DOHH2 (cell line): ENCODE measurements around the gene TTLL3.

Experiments
- H3F3A ChIP-seq: fragments of 200-600 bp; sonication (generic), shearing (Covaris generic); 2 replicates; pipeline ENCODE4 v1.6.0; 2016; ENCODE audit warnings: antibody characterized with exemption, mild to moderate bottlenecking; ENCODE audit not compliant: control insufficient read depth, insufficient read depth
- H3K27ac ChIP-seq: fragments of 200-600 bp; sonication (generic); 2 replicates; pipeline ENCODE4 v1.5.1; 2014; ENCODE audit warnings: low read depth, mild to moderate bottlenecking, low read length, moderate library complexity
- H3K27me3 ChIP-seq: fragments of 200-600 bp; sonication (generic); 2 replicates; pipeline ENCODE4 v1.6.1; 2014; ENCODE audit warnings: mild to moderate bottlenecking, low read length, mixed read lengths; ENCODE audit not compliant: control insufficient read depth
- H3K36me3 ChIP-seq: fragments of 200-600 bp; sonication (generic); 2 replicates; pipeline ENCODE4 v1.6.1; 2014; ENCODE audit warnings: mild to moderate bottlenecking, low read length, moderate library complexity, mixed read lengths; ENCODE audit not compliant: control insufficient read depth
- H3K4me1 ChIP-seq: fragments of 200-600 bp; sonication (generic); 2 replicates; pipeline ENCODE4 v1.6.1; 2014; ENCODE audit warnings: mild to moderate bottlenecking, low read length, mixed read lengths; ENCODE audit not compliant: control insufficient read depth
- H3K4me2 ChIP-seq: fragments of 200-600 bp; sonication (generic); 2 replicates; pipeline ENCODE4 v1.6.0; 2014; ENCODE audit warnings: mild to moderate bottlenecking, low read length, moderate library complexity
- H3K4me3 ChIP-seq: fragments of 200-600 bp; sonication (generic); 2 replicates; pipeline ENCODE4 v1.5.1; 2014; ENCODE audit warnings: mild to moderate bottlenecking, low read length, mixed read lengths
- H3K79me2 ChIP-seq: fragments of 200-600 bp; sonication (generic); 2 replicates; pipeline ENCODE4 v1.6.1; 2014; ENCODE audit warnings: mild to moderate bottlenecking, low read length, mixed read lengths; ENCODE audit not compliant: control insufficient read depth
- H3K9me2 ChIP-seq: fragments of 200-600 bp; sonication (generic); replicated peaks from 2 replicates; pipeline ENCODE4 v1.6.1; 2014; ENCODE audit warnings: mild to moderate bottlenecking, low read length, mixed read lengths; ENCODE audit not compliant: control insufficient read depth
- H3K9me3 ChIP-seq: fragments of 200-600 bp; sonication (generic); 2 replicates; pipeline ENCODE4 v1.6.1; 2014; ENCODE audit warnings: antibody characterized with exemption, low read length, mixed read lengths; ENCODE audit not compliant: control insufficient read depth, insufficient read depth
- H4K20me1 ChIP-seq: fragments of 200-600 bp; sonication (generic); 2 replicates; pipeline ENCODE4 v1.6.0; 2014; ENCODE audit warnings: low read depth, mild to moderate bottlenecking, antibody characterized with exemption, low read length, moderate library complexity; ENCODE audit not compliant: control insufficient read depth, insufficient read depth
- EZH2phosphoT487 ChIP-seq: fragments of 200-600 bp; sonication (generic); IDR thresholded peaks from 2 replicates; pipeline ENCODE4 v1.6.1; 2017; ENCODE audit warnings: borderline replicate concordance, mild to moderate bottlenecking, antibody characterized with exemption, low read length, moderate library complexity, mixed read lengths
- TF ChIP-seq, protein P1 (sequence below): fragments of 200-600 bp; sonication (generic); IDR thresholded peaks from one replicate; pipeline ENCODE4 v1.5.1; 2014; ENCODE audit warnings: antibody characterized with exemption, mild to moderate bottlenecking, low read depth, low read length; ENCODE audit not compliant: poor library complexity, severe bottlenecking

The TTLL3 gene

DNA sequence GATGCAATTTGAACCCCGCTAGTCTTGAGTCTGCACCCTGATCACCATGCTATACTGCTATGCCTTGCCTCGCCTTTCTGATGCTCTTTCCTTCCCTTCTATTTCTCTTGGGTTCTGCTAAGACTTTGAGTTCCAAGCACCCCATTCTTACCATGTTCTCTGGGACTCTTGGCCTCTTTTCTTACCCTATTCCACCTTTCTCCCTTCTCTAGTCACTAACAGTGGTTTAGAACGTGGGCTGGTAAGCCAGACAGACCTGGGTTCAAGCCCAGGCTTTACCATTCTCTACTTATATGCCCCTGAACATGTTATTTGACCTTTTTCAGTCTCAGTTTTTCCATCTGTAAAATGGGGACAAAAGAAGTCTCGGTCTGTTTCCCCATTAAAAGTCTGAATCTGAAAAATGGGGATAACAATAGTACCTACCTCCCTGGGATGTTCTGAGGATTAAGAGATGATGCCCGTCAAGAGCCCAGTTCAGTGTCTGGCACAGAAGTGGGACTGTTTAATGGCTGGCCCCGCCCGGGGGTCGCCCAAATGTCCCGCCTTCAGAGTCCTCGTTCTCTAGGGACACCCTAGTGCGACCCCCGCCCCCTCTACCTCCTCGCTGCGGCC lies 18.2 kb upstream of the TTLL3 start:
- Histone ChIP-seq H3K79me2 (peaks cover 63% of the 10 kb centered on the region), H4K20me1 (peaks cover 16% of the 10 kb centered on the region), H3K27ac (peak overlapping the region; percentile 79), H3K36me3 (peaks cover 76% of the 10 kb centered on the region), H3K4me3 (peak overlapping the region; percentile 98), H3K4me2 (peak overlapping the region; percentile 82), H3K9me2 (no peaks in the 10 kb centered on the region), H3K4me1 (peaks cover 40% of the 10 kb centered on the region), H3F3A (peaks cover 29% of the 10 kb centered on the region), H3K9me3 (no peaks in the 10 kb centered on the region), H3K27me3 (no peaks in the 10 kb centered on the region)
- TF ChIP-seq, protein P1, sequence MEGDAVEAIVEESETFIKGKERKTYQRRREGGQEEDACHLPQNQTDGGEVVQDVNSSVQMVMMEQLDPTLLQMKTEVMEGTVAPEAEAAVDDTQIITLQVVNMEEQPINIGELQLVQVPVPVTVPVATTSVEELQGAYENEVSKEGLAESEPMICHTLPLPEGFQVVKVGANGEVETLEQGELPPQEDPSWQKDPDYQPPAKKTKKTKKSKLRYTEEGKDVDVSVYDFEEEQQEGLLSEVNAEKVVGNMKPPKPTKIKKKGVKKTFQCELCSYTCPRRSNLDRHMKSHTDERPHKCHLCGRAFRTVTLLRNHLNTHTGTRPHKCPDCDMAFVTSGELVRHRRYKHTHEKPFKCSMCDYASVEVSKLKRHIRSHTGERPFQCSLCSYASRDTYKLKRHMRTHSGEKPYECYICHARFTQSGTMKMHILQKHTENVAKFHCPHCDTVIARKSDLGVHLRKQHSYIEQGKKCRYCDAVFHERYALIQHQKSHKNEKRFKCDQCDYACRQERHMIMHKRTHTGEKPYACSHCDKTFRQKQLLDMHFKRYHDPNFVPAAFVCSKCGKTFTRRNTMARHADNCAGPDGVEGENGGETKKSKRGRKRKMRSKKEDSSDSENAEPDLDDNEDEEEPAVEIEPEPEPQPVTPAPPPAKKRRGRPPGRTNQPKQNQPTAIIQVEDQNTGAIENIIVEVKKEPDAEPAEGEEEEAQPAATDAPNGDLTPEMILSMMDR = no peak
- TF ChIP-seq EZH2phosphoT487 = no peak

DNA sequence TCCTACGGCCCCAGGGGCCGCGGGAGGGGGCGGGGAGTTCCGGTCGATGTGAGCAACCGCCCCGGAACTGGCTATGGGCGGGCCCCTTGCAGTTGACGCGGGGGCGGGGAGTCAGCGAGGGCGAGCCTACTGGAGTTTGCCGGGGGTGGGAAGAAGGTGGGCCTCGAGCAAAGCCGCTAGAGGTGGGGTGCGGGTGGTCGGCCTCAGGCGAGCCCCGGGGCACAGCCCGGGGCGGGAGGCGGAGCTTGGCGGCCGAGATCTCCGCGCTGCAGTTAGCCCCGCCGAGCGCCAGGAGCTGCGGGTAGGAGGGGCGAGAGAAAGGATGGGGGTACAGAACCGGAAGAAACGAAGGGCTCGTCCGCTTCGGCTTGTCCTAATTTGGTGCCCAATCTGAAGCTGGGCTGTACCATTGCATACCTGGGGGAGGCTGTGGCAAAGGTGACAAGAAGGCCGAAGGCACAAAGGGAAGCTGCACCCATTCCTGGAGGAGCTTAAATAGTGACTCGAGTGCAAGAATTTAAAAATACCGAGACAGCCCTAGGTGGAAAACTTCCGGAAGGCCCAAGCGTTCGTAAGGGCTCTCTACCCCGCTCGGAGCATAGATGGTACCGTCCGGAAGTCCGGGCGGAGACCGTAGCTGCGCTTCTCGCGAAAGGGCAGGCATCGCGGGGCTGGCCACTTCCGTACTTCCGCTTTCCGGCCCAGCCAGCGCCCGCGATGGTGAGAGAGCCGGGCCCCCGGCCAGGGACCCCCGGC lies 17.5 kb upstream of the TTLL3 start, which contains the start of the genes ARPC4 and TADA3:
Gene ARPC4, plus strand, starts transcription at position 678 of the 756 bp plus-strand sequence. Its CDS starts 40 bp downstream, at position 718.
Gene TADA3, minus strand, starts transcription at position 69 of the 756 bp plus-strand sequence. CDS start 1,007 bp downstream, outside the sequence.
- Histone ChIP-seq H3K9me3 (no peaks in the 10 kb centered on the region), H3K4me1 (peaks cover 40% of the 10 kb centered on the region), H3K27ac (peak within 1 kb of the TSS; percentile 79), H3K9me2 (no peaks in the 10 kb centered on the region), H3F3A (peaks cover 26% of the 10 kb centered on the region), H3K4me2 (peak within 1 kb of the TSS; percentile 82), H3K36me3 (peaks cover 76% of the 10 kb centered on the region), H3K79me2 (peaks cover 69% of the 10 kb centered on the region), H4K20me1 (peaks cover 23% of the 10 kb centered on the region), H3K27me3 (no peaks in the 10 kb centered on the region), H3K4me3 (peak within 1 kb of the TSS; percentile 98)
- no peak for TF ChIP-seq EZH2phosphoT487
- TF ChIP-seq, protein P1 = no peak

DNA sequence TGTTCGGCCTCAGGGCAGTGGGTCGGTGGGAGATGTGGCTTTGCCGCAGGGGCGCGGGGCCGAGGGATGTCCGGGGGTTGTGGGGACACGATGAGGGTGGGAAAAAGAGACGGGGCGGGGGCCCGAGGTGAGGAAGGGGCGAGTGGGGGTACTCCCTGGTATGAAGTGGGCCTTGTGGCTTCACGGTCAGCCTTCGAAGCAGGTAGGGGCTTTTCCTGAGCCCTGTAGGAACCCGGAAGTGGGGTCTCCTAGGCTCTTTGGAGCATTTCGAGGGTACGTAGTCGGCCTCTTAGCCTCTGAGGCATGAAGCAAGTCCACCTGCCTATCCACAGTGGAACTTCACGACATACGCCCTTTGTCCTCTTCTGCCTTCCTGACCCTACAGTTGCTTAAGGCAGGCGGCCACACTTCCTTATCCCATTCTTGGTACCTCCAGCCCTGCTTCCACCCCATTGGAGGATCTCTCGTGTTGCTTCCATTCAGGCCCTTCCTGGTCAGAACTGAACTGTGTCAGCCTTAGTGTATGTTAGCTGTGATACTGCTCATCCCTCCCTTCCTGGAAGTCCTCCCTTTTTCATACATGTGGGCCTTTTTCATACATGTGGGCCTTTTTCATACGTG lies 16.8 kb upstream of the TTLL3 start:
- Histone ChIP-seq H3K9me2 (no peaks in the 10 kb centered on the region), H3K27ac (peak overlapping the region; percentile 79)

More for the DNA sequence above, 16.8 kb upstream of the TTLL3 start:
- peak overlapping the region; percentile 98 for H3K4me3 ChIP-seq
- H3K9me3 ChIP-seq = no peaks in the 10 kb centered on the region
- H3K27me3 ChIP-seq = no peaks in the 10 kb centered on the region
- peaks cover 80% of the 10 kb centered on the region for H3K36me3 ChIP-seq
- H3K4me1 ChIP-seq = peaks cover 40% of the 10 kb centered on the region
- no peak for TF ChIP-seq EZH2phosphoT487
- TF ChIP-seq, protein P1 = no peak
- peaks cover 25% of the 10 kb centered on the region for H3F3A ChIP-seq
- H3K4me2 ChIP-seq = peak overlapping the region; percentile 82
- peaks cover 25% of the 10 kb centered on the region for H4K20me1 ChIP-seq
- H3K79me2 ChIP-seq = peaks cover 76% of the 10 kb centered on the region
